CD4-positive, alpha-beta T cell (primary cell): Measurements from ENCODE around the gene NDFIP2. TPM values are rescaled to one million over a fixed set of nuclear protein-coding genes. Genes with fewer than 3 reads are reported as not detected.

Experiments
- ATAC-seq: fragments of 200-7000 bp; cut with Tn5 transposase; one replicate; pipeline ENCODE4 v1.10.0; 2022; ENCODE audit warnings: mild to moderate bottlenecking; ENCODE audit not compliant: poor library complexity
- CTCF ChIA-PET: fragments of 350-600 bp; sonication (Branson Sonifier 250); formaldehyde crosslinking; loops from one replicate; lab custom pipeline; 2021; ENCODE audit warnings: antibody characterized with exemption, inconsistent platforms; lab: Charles Lee
- POLR2A ChIA-PET: fragments of 350-600 bp; sonication (Branson Sonifier 250); formaldehyde crosslinking; loops from one replicate; lab custom pipeline; 2021; ENCODE audit warnings: antibody characterized with exemption, inconsistent platforms; lab: Charles Lee
- DNase-seq, 14 experiments: peaks; one replicate each; pipeline ENCODE4 v3.0.0-alpha.2; 2013 to 2020; ENCODE audit warnings: mixed read lengths in 2 of 14
- H3K27ac ChIP-seq, 2 donors: one replicate each; pipeline versions ENCODE4 v1.5.1 to v1.7.0; 2013; ENCODE audit warnings: low read length in 2 of 2, low read depth in 1 of 2, mild to moderate bottlenecking in 1 of 2
- H3K27me3 ChIP-seq, 2 experiments: 1 replicate in 1 of 2; 2 replicates in 1 of 2; pipeline versions ENCODE4 v1.6.1 to v1.7.0; 2013; ENCODE audit warnings: low read length in 2 of 2, control low read depth in 1 of 2, mild to moderate bottlenecking in 1 of 2, moderate library complexity in 1 of 2; ENCODE audit not compliant: insufficient read depth in 2 of 2, control insufficient read depth in 1 of 2
- H3K36me3 ChIP-seq: one replicate; pipeline ENCODE4 v1.6.1; 2013; ENCODE audit warnings: low read length, control low read depth; ENCODE audit not compliant: insufficient read depth
- H3K4me1 ChIP-seq: one replicate; pipeline ENCODE4 v1.6.1; 2013; ENCODE audit warnings: low read length, control low read depth; ENCODE audit not compliant: insufficient read depth
- H3K4me3 ChIP-seq: one replicate; pipeline ENCODE4 v1.5.1; 2013; ENCODE audit warnings: mild to moderate bottlenecking, low read length, moderate library complexity
- H3K9me3 ChIP-seq, 2 experiments: 1 replicate in 1 of 2; 2 replicates in 1 of 2; pipeline versions ENCODE4 v1.6.1 to v1.7.0; 2013; ENCODE audit warnings: low read length in 2 of 2, mild to moderate bottlenecking in 2 of 2, control low read depth in 1 of 2, moderate library complexity in 1 of 2; ENCODE audit not compliant: control insufficient read depth in 1 of 2, insufficient read depth in 1 of 2
- H3K27ac Mint-ChIP-seq: one replicate; pipeline ENCODE4 v1.8.0; 2020; ENCODE audit warnings: mixed read lengths
- H3K27me3 Mint-ChIP-seq: one replicate; pipeline ENCODE4 v1.8.0; 2021; ENCODE audit warnings: mixed read lengths
- H3K36me3 Mint-ChIP-seq: one replicate; pipeline ENCODE4 v1.8.0; 2021; ENCODE audit warnings: low read depth, mixed read lengths
- H3K4me1 Mint-ChIP-seq: one replicate; pipeline ENCODE4 v1.8.0; 2021; ENCODE audit warnings: low read depth, mixed read lengths
- H3K4me3 Mint-ChIP-seq: one replicate; pipeline ENCODE4 v1.8.0; 2020; ENCODE audit warnings: mild to moderate bottlenecking, mixed read lengths
- H3K9me3 Mint-ChIP-seq: one replicate; pipeline ENCODE4 v1.8.0; 2020; ENCODE audit warnings: mixed read lengths
- intact Hi-C, 2 experiments: fragments of 100-400 bp; cut with DNase I in 1 of 2; cut with micrococcal nuclease in 1 of 2; formaldehyde crosslinking; loops; one replicate each; pipeline versions ENCODE4 v1.15.1 to v1.9.0; 2023 to 2025; cut with DNase I, micrococcal nuclease
- total RNA-seq, 174 experiments: library from RNA in 2 of 174; stranded (reverse) in 2 of 174; gene quantifications; one replicate each; pipeline ENCODE4 v1.2.3 and lab custom pipeline; 2021 to 2026
- TF ChIP-seq, protein P1 (sequence below): fragments of 200-600 bp; IDR thresholded peaks from one replicate; pipeline ENCODE4 v1.8.0; 2022; ENCODE audit warnings: antibody characterized with exemption, mild to moderate bottlenecking

The NDFIP2 gene
- total RNA-seq, 2 experiments from 2014 or later = 3.2 to 3.4 TPM

DNA sequence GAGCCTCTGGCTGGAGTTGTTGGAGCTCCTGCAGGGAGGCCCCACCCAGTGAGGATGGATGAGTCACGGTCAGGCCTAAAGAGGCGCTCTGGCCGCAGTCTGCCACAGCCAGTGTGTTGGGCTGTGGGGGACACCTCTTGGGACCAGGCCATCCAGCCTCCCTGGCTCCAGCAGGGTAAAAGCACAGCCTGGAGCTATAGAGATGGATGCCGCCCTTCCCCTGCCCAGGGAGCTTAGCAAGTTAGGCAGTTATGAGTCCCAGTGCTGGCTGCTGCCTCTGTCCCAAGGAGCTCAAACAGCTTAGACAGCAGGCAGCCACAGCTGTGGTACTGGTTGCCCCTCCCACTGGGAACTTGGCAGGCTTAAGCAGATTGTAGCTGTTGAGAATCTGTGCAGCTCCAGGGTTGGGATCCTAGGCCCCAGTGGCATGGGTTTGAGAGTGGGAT is 100.9 kb downstream of the NDFIP2 start:
- Histone ChIP-seq H3K27me3 (no peaks in the 10 kb centered on the region), H3K4me1 (no peaks in the 10 kb centered on the region), H3K36me3 (no peaks in the 10 kb centered on the region), H3K4me3 (no peak overlapping the region), H3K9me3 (peaks cover 7% of the 10 kb centered on the region in 2 experiments), H3K27ac (no peak overlapping the region)
- ChIA-PET POLR2A (no interaction called here), CTCF (no interaction called here)
- no peak for DNase-seq
- Mint-ChIP-seq H3K9me3 (peaks cover 5% of the 10 kb centered on the region), H3K4me3 (no peak overlapping the region), H3K36me3 (no peaks in the 10 kb centered on the region), H3K27ac (no peak overlapping the region), H3K4me1 (no peaks in the 10 kb centered on the region), H3K27me3 (peaks cover 3% of the 10 kb centered on the region)
- TF ChIP-seq, protein P1, sequence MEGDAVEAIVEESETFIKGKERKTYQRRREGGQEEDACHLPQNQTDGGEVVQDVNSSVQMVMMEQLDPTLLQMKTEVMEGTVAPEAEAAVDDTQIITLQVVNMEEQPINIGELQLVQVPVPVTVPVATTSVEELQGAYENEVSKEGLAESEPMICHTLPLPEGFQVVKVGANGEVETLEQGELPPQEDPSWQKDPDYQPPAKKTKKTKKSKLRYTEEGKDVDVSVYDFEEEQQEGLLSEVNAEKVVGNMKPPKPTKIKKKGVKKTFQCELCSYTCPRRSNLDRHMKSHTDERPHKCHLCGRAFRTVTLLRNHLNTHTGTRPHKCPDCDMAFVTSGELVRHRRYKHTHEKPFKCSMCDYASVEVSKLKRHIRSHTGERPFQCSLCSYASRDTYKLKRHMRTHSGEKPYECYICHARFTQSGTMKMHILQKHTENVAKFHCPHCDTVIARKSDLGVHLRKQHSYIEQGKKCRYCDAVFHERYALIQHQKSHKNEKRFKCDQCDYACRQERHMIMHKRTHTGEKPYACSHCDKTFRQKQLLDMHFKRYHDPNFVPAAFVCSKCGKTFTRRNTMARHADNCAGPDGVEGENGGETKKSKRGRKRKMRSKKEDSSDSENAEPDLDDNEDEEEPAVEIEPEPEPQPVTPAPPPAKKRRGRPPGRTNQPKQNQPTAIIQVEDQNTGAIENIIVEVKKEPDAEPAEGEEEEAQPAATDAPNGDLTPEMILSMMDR = no peak
- ATAC-seq = no peak
- intact Hi-C loops = no loop called here

DNA sequence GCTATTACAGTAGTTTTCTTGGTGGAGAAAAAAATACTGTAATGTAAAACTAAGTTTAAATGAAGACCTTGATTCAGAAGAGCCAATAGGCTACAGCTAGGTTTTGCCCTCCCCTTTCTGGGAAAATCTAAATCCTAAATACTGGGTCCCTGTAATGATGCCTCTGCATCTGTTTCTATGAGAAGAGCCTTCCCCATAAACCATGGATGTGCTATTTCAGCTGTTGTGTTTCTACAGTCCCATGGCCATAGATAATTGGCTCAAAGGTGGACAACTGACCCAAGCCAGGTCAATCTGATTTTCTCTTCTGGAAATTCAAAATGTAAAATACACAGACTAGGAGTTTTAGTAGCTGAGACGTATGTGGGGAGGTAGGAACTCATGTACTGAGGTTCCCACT is 101.9 kb downstream of the NDFIP2 start:
- no peaks in the 10 kb centered on the region for H3K36me3 Mint-ChIP-seq
- intact Hi-C loops = no loop called here
- no peak overlapping the region for H3K4me3 Mint-ChIP-seq
- TF ChIP-seq, protein P1 = no peak
- peaks cover 2% of the 10 kb centered on the region for H3K9me3 Mint-ChIP-seq
- Histone ChIP-seq H3K36me3 (no peaks in the 10 kb centered on the region), H3K27ac (no peak overlapping the region), H3K4me3 (no peak overlapping the region), H3K9me3 (peaks cover 7% of the 10 kb centered on the region in 2 experiments), H3K4me1 (no peaks in the 10 kb centered on the region), H3K27me3 (no peaks in the 10 kb centered on the region)
- DNase-seq = no peak
- ChIA-PET CTCF (no interaction called here), POLR2A (no interaction called here)
- ATAC-seq = no peak
- H3K4me1 Mint-ChIP-seq = no peaks in the 10 kb centered on the region
- H3K27ac Mint-ChIP-seq = no peak overlapping the region
- H3K27me3 Mint-ChIP-seq = peaks cover 3% of the 10 kb centered on the region

DNA sequence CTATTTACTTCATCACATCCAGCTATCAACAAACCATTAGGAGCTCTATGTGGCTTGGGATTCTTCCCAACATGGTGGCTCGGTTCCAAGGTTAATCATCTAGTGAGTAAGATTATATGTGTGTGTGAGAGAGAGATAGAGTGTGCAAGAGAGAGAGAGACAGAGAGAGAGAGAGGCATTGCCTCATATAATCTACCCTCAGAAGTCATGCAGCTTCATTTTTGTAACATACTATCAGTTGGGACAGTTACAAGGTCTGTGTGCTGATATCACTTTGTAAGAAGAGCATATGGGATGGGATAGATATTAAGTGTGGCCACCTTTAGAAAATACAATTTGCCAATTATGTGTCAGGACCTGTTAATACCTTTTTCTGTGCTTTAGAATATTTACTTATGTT is 104.1 kb downstream of the NDFIP2 start:
- ChIA-PET CTCF (interaction anchor here (0.7 kb wide), 1 partner anchor 161 kb away, joined by 3 read pairs; no protein-coding TSS in a partner anchor), POLR2A (no interaction called here)
- Histone ChIP-seq H3K9me3 (peaks cover 7% of the 10 kb centered on the region in 2 experiments), H3K27me3 (peaks cover 0 to 2% of the 10 kb centered on the region in 2 experiments), H3K36me3 (no peaks in the 10 kb centered on the region), H3K4me1 (no peaks in the 10 kb centered on the region), H3K27ac (no peak overlapping the region), H3K4me3 (no peak overlapping the region)
- no peak for ATAC-seq
- TF ChIP-seq, protein P1 = no peak
- no peak for DNase-seq
- intact Hi-C loops = no loop called here
- H3K36me3 Mint-ChIP-seq = no peaks in the 10 kb centered on the region
- no peak overlapping the region for H3K27ac Mint-ChIP-seq
- no peak overlapping the region for H3K4me3 Mint-ChIP-seq
- no peaks in the 10 kb centered on the region for H3K4me1 Mint-ChIP-seq
- H3K27me3 Mint-ChIP-seq = peaks cover 3% of the 10 kb centered on the region
- peaks cover 5% of the 10 kb centered on the region for H3K9me3 Mint-ChIP-seq
